AG20443 (cell line): ENCODE results near the gene SLC6A6.
A peak's percentile ranks its signal among the peaks of the same experiment; 100 is the strongest.

Experiments
- DNase-seq: peaks from one replicate; pipeline ENCODE4 v3.0.0; 2012; ENCODE audit warnings: low spot score, mixed read lengths

The SLC6A6 gene

GRCh38 chr3:14523792-14524191, 121.4 kb downstream of the SLC6A6 start:
- DNase-seq, result no peak

GRCh38 chr3:14524311-14524711, 121.9 kb downstream of the SLC6A6 start:
- DNase-seq, result no peak

GRCh38 chr3:14524920-14525660, 122.7 kb downstream of the SLC6A6 start:
- DNase-seq, result no peak

GRCh38 chr3:14525685-14526631, 123.6 kb downstream of the SLC6A6 start:
- DNase-seq, result peak; percentile 91

GRCh38 chr3:14528081-14528480, 125.7 kb downstream of the SLC6A6 start:
- DNase-seq, result no peak

- no peak for DNase-seq
Observed at GRCh38 chr3:14531856-14532395, 129.5 kb downstream of the SLC6A6 start.

- peak; percentile 61 for DNase-seq
Observed at GRCh38 chr3:14532691-14533456, 130.5 kb downstream of the SLC6A6 start.

- no peak for DNase-seq
Observed at GRCh38 chr3:14533457-14533958, 131.1 kb downstream of the SLC6A6 start.

- DNase-seq, result no peak
Observed at GRCh38 chr3:14534516-14535191, 132.2 kb downstream of the SLC6A6 start.

- DNase-seq, result no peak
Observed at GRCh38 chr3:14535616-14536015, 133.2 kb downstream of the SLC6A6 start.

- DNase-seq, result no peak
Observed at GRCh38 chr3:14536055-14536815, 133.8 kb downstream of the SLC6A6 start.

- no peak for DNase-seq
Observed at GRCh38 chr3:14536837-14537589, 134.6 kb downstream of the SLC6A6 start.

- no peak for DNase-seq
Observed at GRCh38 chr3:14537590-14538450, 135.4 kb downstream of the SLC6A6 start.

GRCh38 chr3:14538451-14539088, 136.2 kb downstream of the SLC6A6 start:
- DNase-seq, result no peak
